Inflammatory macrophage treated with lipopolysaccharide for 4 hours (primary cell): ENCODE results near the gene C1QTNF9.
A peak's percentile ranks its signal among the peaks of the same experiment; 100 is the strongest.
"Not testable (repeated sequence)": the region's sequence is repeated elsewhere in the genome, so short reads cannot be mapped to it uniquely, and the experiment has no call there.

Source experiments
- DNase-seq: peaks from one replicate; pipeline ENCODE4 v3.0.0-alpha.2; 2020

Gene C1QTNF9

DNA sequence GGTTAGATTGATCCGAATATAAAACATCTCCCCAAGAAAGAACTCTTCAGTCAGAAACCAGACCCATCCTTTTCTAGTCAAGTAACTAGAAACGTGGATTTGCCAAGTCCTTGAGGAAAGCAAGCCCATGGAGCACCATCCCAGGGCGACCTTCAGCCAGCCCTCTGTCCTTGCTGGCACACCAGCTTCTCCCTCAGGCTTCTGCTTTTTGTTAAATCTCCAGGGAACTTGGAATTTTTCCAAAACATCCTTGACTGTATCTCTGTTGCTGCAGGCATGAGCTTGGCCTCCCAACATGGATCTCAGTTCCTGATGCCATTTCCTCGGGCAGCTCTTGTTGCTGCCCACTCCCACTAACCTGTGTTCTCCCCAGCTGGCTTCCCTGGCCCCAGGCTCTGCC, 27.1 kb upstream of the C1QTNF9 start:
- DNase-seq, result no peak

DNA sequence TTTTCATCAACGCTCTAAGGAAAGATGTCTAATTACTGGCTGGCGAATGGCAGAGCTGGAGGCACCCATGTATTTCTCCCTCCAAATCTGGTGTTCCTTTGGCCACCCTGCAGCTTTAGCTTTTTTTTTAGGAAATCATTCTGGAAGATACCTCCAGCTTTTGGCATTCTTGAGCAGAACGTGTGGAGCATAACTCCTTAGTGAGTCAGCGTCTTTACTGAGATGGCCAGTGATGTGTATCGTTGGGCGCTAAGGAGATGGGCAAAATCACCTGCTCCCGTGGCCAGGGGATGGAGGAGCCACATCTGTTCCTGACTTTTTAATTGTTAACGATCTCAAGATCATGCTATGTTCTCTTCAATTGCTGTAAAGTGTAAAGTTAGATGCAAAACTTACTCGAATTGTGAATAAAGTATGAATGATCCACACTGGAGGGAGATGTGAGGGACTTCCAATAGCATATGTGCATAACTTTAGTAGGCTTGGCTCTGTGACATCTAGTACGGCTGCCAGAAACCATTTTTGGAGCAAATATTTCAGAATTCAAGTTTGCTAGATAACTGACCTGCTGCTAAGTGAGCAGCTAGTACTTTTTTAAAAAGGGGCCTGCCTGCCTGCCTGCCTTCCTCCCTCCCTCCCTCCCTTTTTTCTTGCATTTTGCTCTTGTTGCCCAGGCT, 24.4 kb upstream of the C1QTNF9 start:
- no peak for DNase-seq

DNA sequence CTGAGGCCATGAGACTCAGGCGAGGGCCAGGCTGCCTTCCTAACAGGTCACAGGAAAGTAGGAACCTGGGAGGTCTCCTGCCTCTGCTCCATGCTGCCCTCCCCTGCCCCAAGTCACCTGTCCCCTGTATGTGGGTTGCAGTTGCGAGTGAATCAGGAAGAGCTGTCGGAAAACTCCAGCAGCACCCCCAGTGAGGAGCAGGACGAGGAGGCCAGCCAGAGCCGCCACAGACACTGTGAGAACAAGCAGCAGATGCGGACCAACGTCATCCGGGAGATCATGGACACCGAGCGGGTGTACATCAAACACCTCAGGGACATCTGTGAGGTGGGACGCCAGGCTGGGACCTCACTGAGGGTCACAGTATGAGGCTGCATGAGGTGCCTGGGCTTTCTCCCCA, 22.8 kb upstream of the C1QTNF9 start:
- DNase-seq, result no peak

DNA sequence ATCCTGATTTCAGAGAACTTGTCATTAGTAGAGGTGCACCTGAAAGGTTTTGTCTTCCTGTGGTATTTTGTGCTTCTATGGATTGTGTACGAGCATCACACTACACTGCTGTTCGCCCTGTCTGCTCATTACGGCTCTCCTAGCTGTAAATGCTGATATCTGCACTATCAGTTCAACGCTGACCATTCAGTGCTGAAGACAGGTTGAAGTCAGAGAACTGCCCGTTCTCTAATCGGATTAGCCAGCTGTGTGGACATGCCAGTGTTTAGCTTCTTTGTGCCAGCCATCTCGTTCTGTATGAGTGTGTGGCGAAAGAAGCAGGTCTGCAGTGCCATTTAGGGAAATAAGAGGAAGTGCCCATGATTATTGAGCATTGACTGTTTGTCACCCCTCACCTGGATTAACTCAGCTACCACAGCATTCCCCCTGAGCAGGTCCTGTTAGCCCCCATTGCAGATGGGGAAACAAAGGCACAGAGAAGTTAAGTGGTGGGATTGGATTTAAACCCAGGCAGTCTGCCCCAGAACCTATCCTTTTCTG, 21.6 kb upstream of the C1QTNF9 start:
- peak; percentile 23 for DNase-seq

DNA sequence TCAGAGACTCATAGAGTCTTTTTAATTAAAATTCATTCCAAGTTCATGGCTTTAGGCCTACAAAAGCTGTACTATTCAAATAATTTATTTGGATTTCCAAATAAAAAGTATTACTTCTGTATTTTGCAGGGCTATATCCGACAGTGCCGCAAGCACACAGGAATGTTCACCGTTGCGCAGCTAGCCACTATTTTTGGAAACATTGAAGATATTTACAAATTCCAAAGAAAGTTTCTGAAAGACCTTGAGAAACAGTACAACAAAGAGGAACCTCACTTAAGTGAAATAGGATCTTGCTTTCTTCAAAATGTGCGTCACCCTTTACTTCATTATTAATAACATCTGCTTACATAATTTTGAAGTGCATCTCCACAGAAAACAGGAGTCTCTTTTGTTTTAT, 20.5 kb upstream of the C1QTNF9 start:
- DNase-seq, result peak; percentile 94

DNA sequence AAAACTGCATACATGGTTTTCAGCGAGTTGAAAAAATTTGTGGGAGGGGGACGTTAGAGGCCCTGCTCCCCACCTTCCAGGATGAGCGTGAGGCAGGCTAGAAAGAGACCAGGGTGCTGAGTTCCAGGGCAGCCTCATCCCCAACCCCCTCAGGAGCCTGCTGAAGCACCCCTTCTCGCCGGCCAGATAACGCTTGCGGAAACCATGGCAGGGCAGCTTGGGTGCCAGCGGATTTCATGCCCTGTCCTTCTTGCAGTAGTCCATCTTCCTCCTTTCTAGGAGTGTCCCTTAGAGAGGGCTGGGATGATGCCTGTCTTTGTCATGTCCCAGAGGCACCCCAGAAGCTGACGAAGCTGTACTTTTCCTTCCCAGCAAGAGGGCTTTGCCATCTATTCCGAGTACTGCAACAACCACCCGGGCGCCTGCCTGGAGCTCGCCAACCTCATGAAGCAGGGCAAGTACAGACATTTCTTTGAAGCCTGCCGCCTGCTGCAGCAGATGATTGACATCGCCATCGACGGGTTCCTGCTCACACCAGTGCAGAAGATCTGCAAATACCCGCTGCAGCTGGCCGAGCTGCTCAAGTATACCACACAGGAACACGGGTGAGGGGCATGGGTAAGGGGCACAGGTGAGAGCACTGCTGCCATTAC, 19.0 kb upstream of the C1QTNF9 start:
- no peak for DNase-seq

DNA sequence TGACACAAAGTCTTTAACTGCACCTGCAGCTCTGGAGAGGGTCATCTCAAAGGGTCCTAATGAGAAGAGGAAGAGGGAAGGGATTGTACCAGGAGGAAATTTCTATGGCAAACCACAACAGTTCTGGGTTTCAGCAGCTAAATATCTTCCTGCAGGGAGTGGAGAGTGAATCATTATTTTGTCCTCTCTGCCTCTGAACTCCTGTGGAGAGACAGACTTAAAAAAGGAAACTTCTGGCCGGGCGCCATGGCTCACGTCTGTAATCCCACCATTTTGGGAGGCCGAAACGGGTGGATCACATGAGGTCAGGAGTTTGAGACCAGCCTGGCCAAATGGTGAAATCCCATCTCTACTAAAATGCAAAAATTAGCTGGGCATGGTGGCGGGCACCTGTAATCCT, 16.9 kb upstream of the C1QTNF9 start:
- no peak for DNase-seq

DNA sequence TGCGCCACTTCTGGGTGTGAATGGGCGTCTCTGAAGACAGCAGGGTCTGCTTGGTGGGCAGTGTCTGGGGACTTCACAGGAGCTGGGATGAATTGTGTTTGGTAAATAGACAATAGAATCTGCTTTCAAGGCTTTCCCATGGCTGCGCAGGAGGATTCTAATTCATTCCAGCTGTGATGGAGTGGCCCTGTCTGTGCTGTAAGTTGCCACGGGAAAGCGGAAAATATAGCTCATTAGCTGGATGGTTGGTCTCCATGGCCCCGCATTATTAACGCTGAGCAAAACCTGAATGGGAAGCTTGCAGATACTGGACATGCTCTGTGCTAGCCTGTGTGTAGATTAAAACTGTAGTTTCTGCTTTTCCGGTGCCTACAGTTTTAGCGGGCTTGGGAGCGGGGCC, 15.6 kb upstream of the C1QTNF9 start:
- no peak for DNase-seq

DNA sequence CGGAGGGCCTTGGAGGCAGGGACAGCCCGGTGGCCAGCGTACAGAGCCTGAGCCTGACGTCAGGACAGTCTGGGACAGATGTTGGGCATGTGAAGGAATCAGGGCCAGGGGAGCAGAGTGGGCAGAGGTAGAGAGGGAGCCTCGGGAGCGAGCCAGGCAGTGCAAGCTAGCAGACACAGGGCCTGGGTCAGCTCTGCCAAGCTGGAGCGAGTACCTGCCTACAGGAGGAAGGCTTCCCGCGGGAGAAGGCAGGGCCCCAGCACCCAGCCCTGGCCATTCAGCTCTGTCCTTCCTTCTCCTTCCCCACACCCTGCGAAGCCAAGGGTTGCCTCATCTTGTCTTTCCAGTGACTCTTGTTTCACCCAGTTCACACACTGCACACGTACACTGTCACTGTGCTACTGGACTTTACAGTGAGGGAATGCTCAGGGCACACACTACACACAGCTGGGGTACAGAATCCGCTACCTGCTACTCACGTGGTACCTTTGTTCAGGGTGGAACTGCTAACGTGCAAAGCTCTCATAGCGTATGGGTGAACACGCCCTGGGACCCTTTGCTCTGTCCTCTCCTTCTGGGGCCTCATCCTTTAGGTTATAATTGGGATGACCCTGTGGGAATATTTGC, 9.8 kb upstream of the C1QTNF9 start:
- DNase-seq, result no peak

DNA sequence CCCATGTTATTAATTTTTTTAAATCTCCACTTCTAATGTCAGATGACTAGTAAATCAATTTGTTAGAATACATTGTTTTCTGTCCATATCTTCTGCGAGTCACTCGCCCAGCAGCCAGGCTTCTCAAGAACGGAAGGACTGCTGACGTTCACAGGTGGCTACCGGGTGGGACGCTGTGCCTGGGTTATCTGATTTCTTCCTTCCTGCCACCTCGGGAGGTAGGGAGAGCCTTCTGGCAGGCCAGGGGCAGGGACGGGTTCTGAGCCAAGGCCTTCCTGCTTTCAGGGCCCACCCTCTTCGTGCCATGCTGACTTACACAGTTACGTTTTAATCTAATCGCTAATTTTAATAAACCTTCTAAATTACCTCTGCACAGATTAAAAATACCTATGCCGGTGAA, 7.9 kb upstream of the C1QTNF9 start:
- DNase-seq, result no peak

DNA sequence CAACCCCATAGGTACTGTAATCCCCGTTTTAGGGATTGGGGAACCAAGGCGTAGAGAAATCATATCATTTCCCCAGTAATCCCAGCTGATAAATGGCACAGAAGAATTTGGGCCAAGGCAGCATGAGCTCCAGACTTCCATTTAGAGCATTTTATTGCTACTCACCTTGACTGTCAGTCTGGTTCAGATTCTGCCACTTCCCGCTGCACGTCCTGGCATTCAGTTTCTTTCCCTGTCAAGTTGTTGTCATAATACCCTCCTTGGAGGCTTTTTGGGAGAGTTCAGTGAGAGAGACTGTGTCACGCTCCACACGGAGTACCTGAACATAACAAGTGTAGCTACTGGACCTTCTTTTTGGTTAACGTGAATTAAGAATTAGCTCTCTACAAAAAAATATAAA, 7.5 kb upstream of the C1QTNF9 start:
- DNase-seq, result no peak

DNA sequence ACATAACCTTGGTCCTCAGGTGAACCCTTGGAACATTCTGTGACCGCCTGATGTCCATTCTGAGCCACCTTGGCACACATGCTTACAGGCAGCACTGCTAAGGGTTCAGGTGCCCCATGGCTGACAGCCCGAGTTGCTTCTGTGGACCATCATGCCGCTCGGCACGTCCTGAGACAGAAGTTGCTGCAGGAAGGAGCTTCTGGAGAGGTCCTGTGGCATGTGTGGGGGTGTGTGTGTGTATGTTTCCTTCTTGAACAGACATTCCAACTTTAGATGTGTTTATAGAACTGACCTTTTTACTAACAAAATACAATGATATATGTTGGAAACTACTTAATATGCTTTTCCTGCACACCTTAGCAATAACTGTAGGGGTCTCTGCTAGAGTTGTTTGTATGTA, 4.8 kb upstream of the C1QTNF9 start:
- DNase-seq, result no peak

DNA sequence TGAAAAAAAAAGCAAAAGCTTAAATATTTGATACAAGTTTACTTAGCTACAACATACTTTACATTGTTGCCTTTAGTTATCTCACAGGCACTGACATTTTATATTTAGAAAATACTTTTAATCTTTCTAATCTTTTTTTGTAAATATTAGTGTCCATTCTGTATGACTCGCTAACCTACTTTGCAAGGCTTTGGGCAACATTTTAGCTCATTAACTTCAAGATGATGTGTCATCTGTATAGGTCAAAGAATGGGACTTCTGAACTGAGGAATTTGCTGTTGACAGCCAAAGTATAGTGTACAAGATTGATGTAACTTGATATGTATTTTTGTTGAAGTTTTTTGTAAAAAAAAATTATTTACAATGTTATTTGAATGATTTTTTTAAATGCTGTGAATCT, 2.7 kb upstream of the C1QTNF9 start:
- DNase-seq, result no peak

DNA sequence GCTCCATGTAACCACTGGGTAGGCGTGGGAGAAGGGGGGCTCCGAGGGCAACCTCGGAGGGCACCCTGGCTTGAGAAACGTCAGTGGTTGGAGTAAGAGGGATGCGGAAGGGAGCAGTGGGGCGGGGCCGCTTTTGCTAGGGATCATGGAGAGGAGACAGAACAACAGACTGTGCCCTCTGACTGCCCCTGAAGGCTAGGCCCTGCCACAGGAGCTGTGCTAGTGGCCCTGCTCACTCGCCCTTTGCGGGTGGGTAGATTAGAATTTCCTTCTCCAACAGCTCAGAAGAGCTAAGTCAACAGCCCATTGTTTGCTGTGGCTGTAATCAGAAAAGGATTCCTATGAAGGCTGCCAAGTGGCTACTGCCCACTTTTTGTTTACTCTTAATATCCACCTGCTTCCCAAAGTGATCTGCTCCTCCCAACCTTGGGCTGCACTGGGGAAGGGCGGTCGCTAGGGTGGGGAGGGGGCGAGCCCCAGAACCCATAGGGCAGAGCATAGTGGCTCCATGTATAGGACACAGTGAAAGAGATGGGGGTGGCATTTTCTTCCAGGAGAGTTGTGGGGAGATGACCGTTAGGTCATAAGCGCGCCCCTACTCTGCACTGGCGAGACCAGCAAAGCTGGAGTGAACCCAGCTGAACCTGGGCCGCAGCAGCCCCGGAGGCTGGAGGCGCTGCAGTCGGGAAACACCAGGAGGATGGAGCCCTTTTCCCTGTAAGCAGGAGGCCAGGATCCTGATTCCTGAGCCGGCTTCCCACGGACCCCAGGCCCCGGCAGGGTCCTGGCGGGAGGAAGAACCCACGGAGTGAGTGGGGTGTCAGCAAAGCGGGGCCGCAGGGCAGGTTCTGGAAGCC, 1.9 kb upstream of the C1QTNF9 start:
- no peak for DNase-seq

DNA sequence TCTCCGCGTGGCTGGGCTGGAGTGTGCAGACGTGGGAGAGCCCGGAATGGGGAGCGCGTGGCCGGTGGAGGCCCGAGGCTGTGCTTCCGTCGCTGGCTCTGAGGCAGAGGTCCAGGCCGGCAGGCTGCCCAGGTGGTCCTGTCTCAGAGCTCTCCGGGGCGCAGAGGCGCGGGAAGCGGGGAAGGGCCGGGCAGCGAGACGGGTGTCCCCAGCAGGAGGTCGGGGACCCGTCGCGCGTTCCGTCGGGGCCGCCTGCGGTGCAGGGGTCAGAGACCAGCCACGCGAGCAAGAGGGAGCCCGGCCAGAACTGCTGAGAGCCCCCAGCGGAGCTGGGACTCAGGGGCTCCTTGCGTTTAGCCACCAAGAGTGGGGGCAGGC, 1.3 kb upstream of the C1QTNF9 start:
- DNase-seq, result no peak

DNA sequence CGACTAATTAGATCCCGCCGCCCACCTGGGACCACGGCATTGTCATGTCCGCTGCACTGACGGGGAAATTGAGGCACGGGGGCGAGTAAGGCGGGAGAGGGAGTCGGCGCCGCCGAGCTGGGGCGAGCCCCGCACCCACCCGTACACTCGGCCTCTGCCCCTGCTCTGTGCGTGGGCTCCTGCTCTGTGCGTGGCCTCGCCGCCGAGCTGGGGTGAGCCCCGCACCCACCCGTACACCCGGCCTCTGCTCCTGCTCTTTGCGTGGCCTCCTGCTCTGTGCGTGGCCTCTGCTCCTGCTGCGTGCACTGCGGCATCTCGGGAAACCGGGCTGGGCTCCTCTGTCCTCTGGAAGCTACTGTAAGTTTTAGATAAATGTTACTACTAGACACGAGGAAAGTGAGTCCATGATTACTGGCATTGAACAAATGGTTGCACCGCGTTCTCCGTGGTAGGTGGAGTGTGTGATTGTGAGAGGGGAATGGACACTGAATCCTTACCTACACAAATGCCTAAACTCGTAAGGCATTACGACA, 826 bp upstream of the C1QTNF9 start:
- no peak for DNase-seq

DNA sequence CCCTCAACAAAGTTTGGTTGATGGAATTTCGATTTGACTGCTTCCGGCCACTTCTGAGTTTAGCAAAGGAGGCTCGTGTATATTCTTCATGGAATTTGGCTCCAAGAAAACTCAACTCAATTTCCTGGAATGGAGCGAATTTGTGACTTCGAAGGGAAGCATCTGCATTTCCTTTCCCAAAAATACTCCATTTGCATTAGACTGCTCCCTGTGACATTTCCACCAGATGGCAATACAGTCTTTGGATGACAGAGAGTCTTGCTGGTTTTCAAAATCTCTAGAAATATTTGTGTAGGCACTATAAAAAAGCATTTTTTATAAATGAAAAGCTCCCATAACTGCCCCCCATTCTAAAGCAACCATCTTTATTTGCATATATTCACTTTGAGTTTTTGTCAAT, 4.1 kb downstream of the C1QTNF9 start:
- no peak for DNase-seq

DNA sequence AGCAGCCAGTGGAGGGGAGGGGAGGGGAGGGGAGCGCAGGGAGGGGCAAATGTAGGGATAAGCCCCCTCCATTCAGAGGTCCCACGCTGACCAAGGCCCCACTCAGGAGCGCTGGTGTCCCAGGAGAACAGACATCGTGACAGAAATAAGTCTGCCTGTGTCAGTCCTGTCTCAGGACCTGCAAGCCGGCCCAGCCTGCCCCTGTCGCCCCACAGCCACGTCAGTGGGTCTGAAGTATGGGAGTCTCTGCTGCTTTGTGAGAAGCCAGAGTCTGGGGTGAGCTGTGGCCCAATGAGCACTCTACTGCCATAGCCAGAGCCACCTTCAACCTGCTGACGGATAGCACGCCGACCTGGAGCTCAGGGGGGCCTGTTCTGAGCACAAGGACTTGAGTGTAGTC, 8.5 kb downstream of the C1QTNF9 start:
- DNase-seq, result not testable (repeated sequence)

DNA sequence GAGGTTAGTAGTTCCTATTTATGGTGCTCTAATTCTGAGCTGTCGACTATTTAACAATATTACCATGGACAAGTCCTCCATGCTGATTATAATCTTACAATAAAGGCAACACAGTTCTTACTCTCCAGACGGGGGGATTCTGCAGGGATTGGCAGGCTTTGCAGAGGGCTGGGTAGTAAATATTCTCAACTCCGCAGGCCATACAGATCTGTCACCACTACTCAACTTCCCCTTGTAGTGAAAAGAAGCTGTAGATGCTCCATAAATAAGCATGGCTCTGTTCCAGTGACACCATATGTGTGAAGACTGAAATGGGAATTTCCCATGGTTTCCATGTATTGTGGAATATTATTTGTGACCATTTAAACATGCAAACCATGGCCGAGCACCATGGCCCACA, 9.5 kb downstream of the C1QTNF9 start:
- DNase-seq, result not testable (repeated sequence)

DNA sequence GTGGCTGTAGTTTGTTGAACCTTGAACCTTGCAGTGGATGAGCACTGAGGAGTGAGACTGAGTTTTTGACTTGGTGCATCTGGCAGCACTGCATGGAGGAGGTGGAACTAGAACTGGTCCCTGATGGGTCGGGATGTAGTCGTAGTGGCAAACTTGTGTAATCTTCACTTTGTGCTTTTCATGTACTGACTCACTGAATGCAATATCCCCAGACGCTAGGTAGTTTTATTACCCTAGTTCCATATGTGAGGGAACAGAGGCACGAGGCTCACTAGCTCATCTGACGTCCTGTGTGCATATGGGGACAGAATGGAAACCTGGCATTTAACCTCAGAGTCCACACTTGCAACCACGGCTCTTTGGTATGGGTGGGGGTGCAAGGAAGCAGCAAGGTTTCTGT, 10.3 kb downstream of the C1QTNF9 start:
- DNase-seq, result not testable (repeated sequence)

DNA sequence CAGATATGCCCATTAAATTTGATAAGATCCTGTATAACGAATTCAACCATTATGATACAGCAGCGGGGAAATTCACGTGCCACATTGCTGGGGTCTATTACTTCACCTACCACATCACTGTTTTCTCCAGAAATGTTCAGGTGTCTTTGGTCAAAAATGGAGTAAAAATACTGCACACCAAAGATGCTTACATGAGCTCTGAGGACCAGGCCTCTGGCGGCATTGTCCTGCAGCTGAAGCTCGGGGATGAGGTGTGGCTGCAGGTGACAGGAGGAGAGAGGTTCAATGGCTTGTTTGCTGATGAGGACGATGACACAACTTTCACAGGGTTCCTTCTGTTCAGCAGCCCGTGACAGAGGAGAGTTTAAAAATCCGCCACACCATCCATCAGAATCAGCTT, 12.0 kb downstream of the C1QTNF9 start:
- not testable (repeated sequence) for DNase-seq

DNA sequence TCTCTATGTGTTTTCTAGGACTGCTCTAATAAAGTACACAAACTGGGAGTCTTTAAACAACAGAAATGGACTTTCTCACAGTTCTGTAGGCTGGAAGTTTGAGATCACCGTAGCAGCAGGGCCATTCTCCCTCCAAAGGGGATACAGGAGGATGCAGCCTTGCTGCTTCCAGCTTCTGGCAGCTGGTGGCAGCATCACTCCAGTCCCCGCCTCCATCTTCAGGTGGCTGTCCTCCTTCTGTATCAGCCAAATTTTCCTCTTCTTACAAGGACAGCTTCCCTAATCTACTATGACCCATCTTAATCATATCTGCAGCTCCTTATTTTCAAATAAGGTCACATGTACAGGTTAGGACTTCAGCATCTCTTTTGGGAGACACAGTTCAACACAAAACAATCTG, 13.1 kb downstream of the C1QTNF9 start:
- DNase-seq, result not testable (repeated sequence)
